Measurements from ENCODE around the gene CNTN1.

- no peak for TF ChIP-seq ATF2 (tag by site-specific recombination; IDR thresholded peaks at IDR 0.05; ENCODE audit: low read depth)
- no peak for TF ChIP-seq KLF16 (tag by site-specific recombination; IDR thresholded peaks at IDR 0.05)
- TF ChIP-seq PBX3 (CRISPR knock-in tag; IDR thresholded peaks at IDR 0.05), result no peak
- TF ChIP-seq ZBTB1 (tag by site-specific recombination; IDR thresholded peaks at IDR 0.05), result no peak
- no peak for TF ChIP-seq TCF7L2 (IDR thresholded peaks at IDR 0.05; ENCODE audit: borderline replicate concordance, low read depth, low read length)
- TF ChIP-seq ZNF24 (tag by site-specific recombination; IDR thresholded peaks at IDR 0.05), result no peak
- no peak for TF ChIP-seq CTCF (tag by site-specific recombination; IDR thresholded peaks at IDR 0.05)
Observed at GRCh38 chr12:40837891-40838429, 145.7 kb downstream of the CNTN1 start.

Data from HEK293 (cell line).